ENCODE measurements around the gene RHOU. TPM values are rescaled to one million over a fixed set of nuclear protein-coding genes. Genes with fewer than 3 reads are reported as not detected.

The RHOU gene
- polyA plus RNA-seq, 1 experiment, result 1.6 TPM

DNA sequence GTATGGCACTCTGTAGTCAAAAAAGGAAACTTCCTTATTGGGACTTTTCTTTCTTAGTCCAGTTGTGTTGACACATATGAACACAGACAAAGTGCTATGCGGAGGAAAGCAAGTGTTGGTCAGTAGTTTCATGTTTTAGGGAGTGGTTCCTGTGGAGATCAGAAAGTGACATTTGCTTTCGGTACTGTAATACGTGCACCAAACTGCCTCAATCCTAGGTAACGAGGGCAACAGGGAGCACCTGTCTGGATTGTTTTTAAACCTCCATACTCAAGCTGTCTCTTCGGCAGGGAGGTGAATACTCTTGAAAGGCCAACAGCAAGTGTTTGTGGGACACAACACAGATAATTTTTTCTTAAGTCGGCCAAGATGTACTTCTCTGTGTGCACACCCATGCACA, 9.1 kb downstream of the RHOU start:
- H3K4me3 ChIP-seq (ENCODE audit: low read depth, low read length), result no peak overlapping the region
- no peak overlapping the region for H3K27ac ChIP-seq (ENCODE audit: low read depth, low read length)
- no peaks in the 10 kb centered on the region for H3K9me3 ChIP-seq (ENCODE audit: control insufficient read depth, insufficient read depth, low read length)
- ChIA-PET CTCF (no interaction called here), POLR2A (no interaction called here)
- peaks cover 4% of the 10 kb centered on the region for H3K27me3 ChIP-seq (ENCODE audit: control insufficient read depth, insufficient read depth, low read length)
- no peak for DNase-seq (ENCODE audit: low read depth, low spot score)
- TF ChIP-seq, protein P1, sequence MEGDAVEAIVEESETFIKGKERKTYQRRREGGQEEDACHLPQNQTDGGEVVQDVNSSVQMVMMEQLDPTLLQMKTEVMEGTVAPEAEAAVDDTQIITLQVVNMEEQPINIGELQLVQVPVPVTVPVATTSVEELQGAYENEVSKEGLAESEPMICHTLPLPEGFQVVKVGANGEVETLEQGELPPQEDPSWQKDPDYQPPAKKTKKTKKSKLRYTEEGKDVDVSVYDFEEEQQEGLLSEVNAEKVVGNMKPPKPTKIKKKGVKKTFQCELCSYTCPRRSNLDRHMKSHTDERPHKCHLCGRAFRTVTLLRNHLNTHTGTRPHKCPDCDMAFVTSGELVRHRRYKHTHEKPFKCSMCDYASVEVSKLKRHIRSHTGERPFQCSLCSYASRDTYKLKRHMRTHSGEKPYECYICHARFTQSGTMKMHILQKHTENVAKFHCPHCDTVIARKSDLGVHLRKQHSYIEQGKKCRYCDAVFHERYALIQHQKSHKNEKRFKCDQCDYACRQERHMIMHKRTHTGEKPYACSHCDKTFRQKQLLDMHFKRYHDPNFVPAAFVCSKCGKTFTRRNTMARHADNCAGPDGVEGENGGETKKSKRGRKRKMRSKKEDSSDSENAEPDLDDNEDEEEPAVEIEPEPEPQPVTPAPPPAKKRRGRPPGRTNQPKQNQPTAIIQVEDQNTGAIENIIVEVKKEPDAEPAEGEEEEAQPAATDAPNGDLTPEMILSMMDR (IDR thresholded peaks at IDR 0.05; ENCODE audit: low read depth, low read length), result no peak

DNA sequence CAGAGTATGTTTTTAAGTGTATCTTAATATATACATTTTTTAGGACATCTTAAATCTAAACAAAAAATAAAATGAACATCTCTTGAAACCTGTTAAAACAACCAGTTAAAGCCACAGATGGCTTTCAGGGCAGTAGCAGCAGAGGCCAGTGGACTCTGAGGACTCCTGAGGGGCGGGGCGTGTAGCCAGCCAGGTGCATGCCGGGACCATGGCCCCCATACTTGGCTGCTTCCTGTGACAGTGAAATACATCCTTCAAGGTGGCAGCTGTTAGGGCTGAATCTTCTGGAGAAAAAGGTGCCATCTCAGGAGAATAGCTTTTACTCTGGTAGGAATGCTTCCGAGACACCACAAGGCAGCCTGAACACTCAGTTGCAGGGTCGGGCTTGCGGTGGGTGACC, 9.6 kb downstream of the RHOU start:
- ChIA-PET CTCF (no interaction called here), POLR2A (no interaction called here)
- Histone ChIP-seq H3K4me3 (ENCODE audit: low read depth, low read length) (no peak overlapping the region), H3K27me3 (ENCODE audit: control insufficient read depth, insufficient read depth, low read length) (peaks cover 1% of the 10 kb centered on the region), H3K9me3 (ENCODE audit: control insufficient read depth, insufficient read depth, low read length) (no peaks in the 10 kb centered on the region), H3K27ac (ENCODE audit: low read depth, low read length) (no peak overlapping the region)
- no peak for DNase-seq (ENCODE audit: low read depth, low spot score)
- TF ChIP-seq, protein P1 (IDR thresholded peaks at IDR 0.05; ENCODE audit: low read depth, low read length), result no peak

DNA sequence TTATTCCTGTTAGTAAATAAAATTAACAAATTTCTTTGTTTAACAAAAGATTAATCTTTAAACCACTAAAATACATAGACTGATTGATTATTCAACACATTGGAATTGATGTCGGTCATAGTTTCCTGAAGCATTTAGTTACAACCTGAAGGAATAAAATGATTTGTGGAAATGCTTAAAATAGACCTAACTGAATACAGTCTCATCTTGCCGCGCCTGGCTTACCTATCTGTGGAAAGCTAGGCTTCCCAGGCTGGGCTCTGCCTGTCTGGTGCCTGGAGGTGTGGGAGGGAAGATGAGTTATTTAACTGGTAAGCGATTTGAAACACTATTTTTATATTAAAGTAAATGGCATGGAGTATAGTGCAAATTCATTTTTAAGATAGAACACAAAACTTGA, 10.2 kb downstream of the RHOU start:
- Histone ChIP-seq H3K27ac (ENCODE audit: low read depth, low read length) (no peak overlapping the region), H3K4me3 (ENCODE audit: low read depth, low read length) (no peak overlapping the region), H3K27me3 (ENCODE audit: control insufficient read depth, insufficient read depth, low read length) (peaks cover 2% of the 10 kb centered on the region), H3K9me3 (ENCODE audit: control insufficient read depth, insufficient read depth, low read length) (no peaks in the 10 kb centered on the region)
- no peak for DNase-seq (ENCODE audit: low read depth, low spot score)
- ChIA-PET POLR2A (no interaction called here), CTCF (no interaction called here)
- TF ChIP-seq, protein P1 (IDR thresholded peaks at IDR 0.05; ENCODE audit: low read depth, low read length), result no peak

DNA sequence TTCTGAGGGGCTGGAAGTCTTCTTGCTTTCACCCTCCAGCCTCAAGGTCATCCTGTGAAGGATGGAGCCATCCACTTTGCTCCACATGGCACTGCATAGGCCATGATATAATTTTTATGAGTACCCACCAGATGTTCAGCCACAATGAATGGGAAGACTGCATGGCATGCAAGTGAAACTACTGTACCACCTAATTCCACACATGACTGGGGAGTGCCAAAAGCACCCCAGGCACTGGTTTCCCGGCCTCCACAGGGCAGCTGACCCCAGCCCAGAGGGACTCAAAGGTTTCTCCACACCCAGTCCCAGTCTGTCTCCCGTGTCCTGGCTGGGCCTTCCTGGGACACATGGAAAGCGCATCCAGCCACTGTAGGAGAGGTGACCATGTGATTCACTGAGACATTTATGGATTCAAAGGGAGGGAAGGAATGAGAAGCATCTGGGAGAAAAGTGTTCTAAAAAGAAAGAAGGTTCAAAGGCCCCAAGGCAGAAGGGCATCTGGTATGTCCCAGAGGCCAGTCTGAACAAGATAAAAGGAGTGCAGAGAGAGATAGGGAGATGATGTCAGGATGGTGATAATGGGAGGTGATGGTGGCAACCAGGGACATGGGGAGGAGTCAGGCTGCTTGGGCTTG, 12.1 kb downstream of the RHOU start:
- H3K27me3 ChIP-seq (ENCODE audit: control insufficient read depth, insufficient read depth, low read length), result peaks cover 4% of the 10 kb centered on the region
- H3K4me3 ChIP-seq (ENCODE audit: low read depth, low read length), result no peak overlapping the region
- no peaks in the 10 kb centered on the region for H3K9me3 ChIP-seq (ENCODE audit: control insufficient read depth, insufficient read depth, low read length)
- DNase-seq (ENCODE audit: low read depth, low spot score), result no peak
- ChIA-PET POLR2A (no interaction called here), CTCF (no interaction called here)
- no peak overlapping the region for H3K27ac ChIP-seq (ENCODE audit: low read depth, low read length)
- TF ChIP-seq, protein P1 (IDR thresholded peaks at IDR 0.05; ENCODE audit: low read depth, low read length), result no peak

DNA sequence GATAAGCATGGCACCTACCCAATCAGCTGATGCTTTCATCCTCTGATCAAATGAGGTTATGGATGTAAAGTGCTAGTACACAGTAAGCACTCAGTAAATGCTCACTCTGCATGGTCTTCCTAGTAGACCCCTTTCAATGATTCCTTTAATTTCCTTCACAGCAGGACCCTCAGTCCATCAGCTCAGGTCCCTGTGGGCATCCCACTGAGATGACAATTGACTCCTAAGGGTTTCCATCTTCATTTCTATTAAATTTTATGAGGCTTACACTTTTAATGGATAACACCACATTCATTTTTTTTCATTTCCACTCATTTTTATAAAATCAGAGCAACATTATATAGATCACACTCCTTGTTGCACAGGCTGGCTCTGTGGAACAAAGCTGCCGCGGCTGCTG, 12.8 kb downstream of the RHOU start:
- CTCF ChIA-PET, result no interaction called here

More for the DNA sequence above, 12.8 kb downstream of the RHOU start:
- TF ChIP-seq, protein P1 (IDR thresholded peaks at IDR 0.05; ENCODE audit: low read depth, low read length), result no peak
- POLR2A ChIA-PET, result no interaction called here
- Histone ChIP-seq H3K9me3 (ENCODE audit: control insufficient read depth, insufficient read depth, low read length) (no peaks in the 10 kb centered on the region), H3K4me3 (ENCODE audit: low read depth, low read length) (no peak overlapping the region), H3K27ac (ENCODE audit: low read depth, low read length) (no peak overlapping the region), H3K27me3 (ENCODE audit: control insufficient read depth, insufficient read depth, low read length) (peaks cover 4% of the 10 kb centered on the region)
- DNase-seq (ENCODE audit: low read depth, low spot score), result no peak

All from AG04450 (cell line).